ENCODE measurements around the gene BUD13.

DNA sequence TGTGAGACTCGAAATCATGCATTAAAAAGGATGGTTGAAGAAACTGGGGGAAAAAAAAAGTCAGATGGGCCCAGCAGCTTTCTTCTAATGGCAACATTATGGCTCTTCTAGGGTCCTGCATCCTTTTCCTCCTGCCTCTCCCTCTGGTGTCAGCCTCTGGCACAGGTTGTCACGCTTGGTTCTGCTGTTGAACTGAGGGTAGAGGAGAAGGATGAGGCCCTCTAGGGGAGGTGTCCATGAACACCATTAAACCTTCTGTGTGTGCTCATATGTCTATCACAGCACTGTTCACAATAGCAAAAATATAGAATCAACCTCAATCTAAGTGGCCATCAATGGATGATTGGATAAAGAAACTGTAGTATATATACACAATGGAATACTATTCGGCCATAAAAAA is 36.0 kb downstream of the BUD13 start:
- TF ChIP-seq YY1 (IDR thresholded peaks at IDR 0.05; ENCODE audit: borderline replicate concordance in 1 of 3, control insufficient read depth in 1 of 3, extremely low read depth in 1 of 3, insufficient read depth in 3 of 3, insufficient read length in 1 of 3, insufficient replicate concordance in 2 of 3, low read depth in 1 of 3, low read length in 2 of 3) (no peak), JUND (IDR thresholded peaks at IDR 0.05; ENCODE audit: borderline replicate concordance, low read depth, low read length) (no peak), JUND (tag; IDR thresholded peaks at IDR 0.05; ENCODE audit: borderline replicate concordance, low read depth, low read length) (no peak), ARID2 (IDR thresholded peaks at IDR 0.05) (no peak)
- TF ChIP-seq, protein P1, sequence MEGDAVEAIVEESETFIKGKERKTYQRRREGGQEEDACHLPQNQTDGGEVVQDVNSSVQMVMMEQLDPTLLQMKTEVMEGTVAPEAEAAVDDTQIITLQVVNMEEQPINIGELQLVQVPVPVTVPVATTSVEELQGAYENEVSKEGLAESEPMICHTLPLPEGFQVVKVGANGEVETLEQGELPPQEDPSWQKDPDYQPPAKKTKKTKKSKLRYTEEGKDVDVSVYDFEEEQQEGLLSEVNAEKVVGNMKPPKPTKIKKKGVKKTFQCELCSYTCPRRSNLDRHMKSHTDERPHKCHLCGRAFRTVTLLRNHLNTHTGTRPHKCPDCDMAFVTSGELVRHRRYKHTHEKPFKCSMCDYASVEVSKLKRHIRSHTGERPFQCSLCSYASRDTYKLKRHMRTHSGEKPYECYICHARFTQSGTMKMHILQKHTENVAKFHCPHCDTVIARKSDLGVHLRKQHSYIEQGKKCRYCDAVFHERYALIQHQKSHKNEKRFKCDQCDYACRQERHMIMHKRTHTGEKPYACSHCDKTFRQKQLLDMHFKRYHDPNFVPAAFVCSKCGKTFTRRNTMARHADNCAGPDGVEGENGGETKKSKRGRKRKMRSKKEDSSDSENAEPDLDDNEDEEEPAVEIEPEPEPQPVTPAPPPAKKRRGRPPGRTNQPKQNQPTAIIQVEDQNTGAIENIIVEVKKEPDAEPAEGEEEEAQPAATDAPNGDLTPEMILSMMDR (IDR thresholded peaks at IDR 0.05 in 2 of 3, conservative IDR thresholded peaks at IDR 0.05 in 1 of 3; ENCODE audit: insufficient read depth in 2 of 3, low read depth in 1 of 3, low read length in 3 of 3) = peak; percentile 64 to 94 (median 76)
- TF ChIP-seq, protein P2, sequence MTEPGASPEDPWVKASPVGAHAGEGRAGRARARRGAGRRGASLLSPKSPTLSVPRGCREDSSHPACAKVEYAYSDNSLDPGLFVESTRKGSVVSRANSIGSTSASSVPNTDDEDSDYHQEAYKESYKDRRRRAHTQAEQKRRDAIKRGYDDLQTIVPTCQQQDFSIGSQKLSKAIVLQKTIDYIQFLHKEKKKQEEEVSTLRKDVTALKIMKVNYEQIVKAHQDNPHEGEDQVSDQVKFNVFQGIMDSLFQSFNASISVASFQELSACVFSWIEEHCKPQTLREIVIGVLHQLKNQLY (CRISPR knock-in tag; conservative IDR thresholded peaks at IDR 0.05) = no peak
- TF ChIP-seq, protein P3, sequence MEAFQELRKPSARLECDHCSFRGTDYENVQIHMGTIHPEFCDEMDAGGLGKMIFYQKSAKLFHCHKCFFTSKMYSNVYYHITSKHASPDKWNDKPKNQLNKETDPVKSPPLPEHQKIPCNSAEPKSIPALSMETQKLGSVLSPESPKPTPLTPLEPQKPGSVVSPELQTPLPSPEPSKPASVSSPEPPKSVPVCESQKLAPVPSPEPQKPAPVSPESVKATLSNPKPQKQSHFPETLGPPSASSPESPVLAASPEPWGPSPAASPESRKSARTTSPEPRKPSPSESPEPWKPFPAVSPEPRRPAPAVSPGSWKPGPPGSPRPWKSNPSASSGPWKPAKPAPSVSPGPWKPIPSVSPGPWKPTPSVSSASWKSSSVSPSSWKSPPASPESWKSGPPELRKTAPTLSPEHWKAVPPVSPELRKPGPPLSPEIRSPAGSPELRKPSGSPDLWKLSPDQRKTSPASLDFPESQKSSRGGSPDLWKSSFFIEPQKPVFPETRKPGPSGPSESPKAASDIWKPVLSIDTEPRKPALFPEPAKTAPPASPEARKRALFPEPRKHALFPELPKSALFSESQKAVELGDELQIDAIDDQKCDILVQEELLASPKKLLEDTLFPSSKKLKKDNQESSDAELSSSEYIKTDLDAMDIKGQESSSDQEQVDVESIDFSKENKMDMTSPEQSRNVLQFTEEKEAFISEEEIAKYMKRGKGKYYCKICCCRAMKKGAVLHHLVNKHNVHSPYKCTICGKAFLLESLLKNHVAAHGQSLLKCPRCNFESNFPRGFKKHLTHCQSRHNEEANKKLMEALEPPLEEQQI (IDR thresholded peaks at IDR 0.05) = no peak
- TF ChIP-seq, protein P4, sequence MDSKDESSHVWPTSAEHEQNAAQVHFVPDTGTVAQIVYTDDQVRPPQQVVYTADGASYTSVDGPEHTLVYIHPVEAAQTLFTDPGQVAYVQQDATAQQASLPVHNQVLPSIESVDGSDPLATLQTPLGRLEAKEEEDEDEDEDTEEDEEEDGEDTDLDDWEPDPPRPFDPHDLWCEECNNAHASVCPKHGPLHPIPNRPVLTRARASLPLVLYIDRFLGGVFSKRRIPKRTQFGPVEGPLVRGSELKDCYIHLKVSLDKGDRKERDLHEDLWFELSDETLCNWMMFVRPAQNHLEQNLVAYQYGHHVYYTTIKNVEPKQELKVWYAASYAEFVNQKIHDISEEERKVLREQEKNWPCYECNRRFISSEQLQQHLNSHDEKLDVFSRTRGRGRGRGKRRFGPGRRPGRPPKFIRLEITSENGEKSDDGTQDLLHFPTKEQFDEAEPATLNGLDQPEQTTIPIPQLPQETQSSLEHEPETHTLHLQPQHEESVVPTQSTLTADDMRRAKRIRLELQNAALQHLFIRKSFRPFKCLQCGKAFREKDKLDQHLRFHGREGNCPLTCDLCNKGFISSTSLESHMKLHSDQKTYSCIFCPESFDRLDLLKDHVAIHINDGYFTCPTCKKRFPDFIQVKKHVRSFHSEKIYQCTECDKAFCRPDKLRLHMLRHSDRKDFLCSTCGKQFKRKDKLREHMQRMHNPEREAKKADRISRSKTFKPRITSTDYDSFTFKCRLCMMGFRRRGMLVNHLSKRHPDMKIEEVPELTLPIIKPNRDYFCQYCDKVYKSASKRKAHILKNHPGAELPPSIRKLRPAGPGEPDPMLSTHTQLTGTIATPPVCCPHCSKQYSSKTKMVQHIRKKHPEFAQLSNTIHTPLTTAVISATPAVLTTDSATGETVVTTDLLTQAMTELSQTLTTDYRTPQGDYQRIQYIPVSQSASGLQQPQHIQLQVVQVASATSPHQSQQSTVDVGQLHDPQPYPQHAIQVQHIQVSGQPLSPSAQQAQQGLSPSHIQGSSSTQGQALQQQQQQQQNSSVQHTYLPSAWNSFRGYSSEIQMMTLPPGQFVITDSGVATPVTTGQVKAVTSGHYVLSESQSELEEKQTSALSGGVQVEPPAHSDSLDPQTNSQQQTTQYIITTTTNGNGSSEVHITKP (IDR thresholded peaks at IDR 0.05; ENCODE audit: partially characterized antibody) = no peak
